ENCODE measurements around the gene FGG. TPM values are rescaled to one million over a fixed set of nuclear protein-coding genes. Genes with fewer than 3 reads are reported as not detected.

FGG gene
- total RNA-seq (2021) (not detected in 2 replicates), Bru-seq, nascent RNA (not detected), BruChase-seq, experiment 1, labeled RNA remaining after a 2-hour chase (percentile 9 among the genes with signal in this experiment), BruChase-seq, experiment 2, labeled RNA remaining after a 6-hour chase (not detected)
- long read RNA-seq, result 0 reads

GRCh38 chr4:154612472-154613414, at the start of gene FGG:
FGG (minus strand) TSS chr4:154612656; CDS start chr4:154612609, 47 bp downstream.
- H3K9me3 ChIP-seq (ENCODE audit: low read depth, low read length, poor library complexity, severe bottlenecking), result no peaks in the 10 kb centered on the region
- intact Hi-C loops (cut with micrococcal nuclease; ENCODE audit: unreplicated experiment), result no loop called here
- peaks cover 22% of the 10 kb centered on the region for H3K27me3 ChIP-seq (replicated peaks; ENCODE audit: insufficient read depth, low read depth, low read length, poor library complexity)
- H3K4me3 ChIP-seq (ENCODE audit: low read depth, low read length, poor library complexity, severe bottlenecking), result no peak within 1 kb of the TSS
- CTCF ChIA-PET, result no interaction called here
- no peaks in the 10 kb centered on the region for H3K36me3 ChIP-seq (ENCODE audit: insufficient read depth, low read length, poor library complexity, severe bottlenecking)
- TF ChIP-seq CTCF (conservative IDR thresholded peaks at IDR 0.05; ENCODE audit: low read depth, low read length) (no peak), EZH2 (IDR thresholded peaks at IDR 0.05; ENCODE audit: borderline replicate concordance, low read depth, low read length, poor library complexity, severe bottlenecking) (no peak)
- POLR2A ChIA-PET (ENCODE audit: low non-redundant PET), result no interaction called here
- no peak within 1 kb of the TSS for H3K27ac ChIP-seq (ENCODE audit: low read depth, low read length, poor library complexity, severe bottlenecking)
- no peak for DNase-seq (ENCODE audit: low spot score)
- no TSS peak for BruUV-seq (replicated peaks)
- no peaks in the 10 kb centered on the region for H3K4me1 ChIP-seq (ENCODE audit: insufficient read depth, low read length, poor library complexity, severe bottlenecking)

DNA sequence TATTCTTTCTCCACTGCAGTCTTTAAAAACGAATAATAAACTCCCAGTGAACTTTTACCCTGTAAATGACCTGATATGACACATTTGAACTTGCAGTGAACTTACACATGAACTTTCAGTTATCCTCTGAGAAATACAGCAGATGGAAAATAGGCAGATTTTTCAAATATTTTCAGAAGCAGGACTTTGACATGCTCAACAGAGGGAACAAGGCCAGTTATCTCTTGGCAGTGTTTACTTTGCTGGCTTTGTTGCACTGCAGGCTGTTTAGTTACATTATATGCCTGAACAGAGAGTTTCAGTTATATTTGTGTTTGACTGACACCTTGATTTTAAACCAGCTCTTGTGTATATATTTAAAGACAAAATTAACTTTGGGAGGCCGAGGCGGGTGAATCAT, 47.6 kb upstream of the FGG start:
- TF ChIP-seq EZH2 (IDR thresholded peaks at IDR 0.05; ENCODE audit: borderline replicate concordance, low read depth, low read length, poor library complexity, severe bottlenecking) (no peak), CTCF (conservative IDR thresholded peaks at IDR 0.05; ENCODE audit: low read depth, low read length) (no peak)
- ChIA-PET CTCF (no interaction called here), POLR2A (ENCODE audit: low non-redundant PET) (no interaction called here)
- H3K27ac ChIP-seq (ENCODE audit: low read depth, low read length, poor library complexity, severe bottlenecking), result no peak overlapping the region
- no peaks in the 10 kb centered on the region for H3K27me3 ChIP-seq (replicated peaks; ENCODE audit: insufficient read depth, low read depth, low read length, poor library complexity)
- H3K4me1 ChIP-seq (ENCODE audit: insufficient read depth, low read length, poor library complexity, severe bottlenecking), result no peaks in the 10 kb centered on the region
- H3K9me3 ChIP-seq (ENCODE audit: low read depth, low read length, poor library complexity, severe bottlenecking), result no peaks in the 10 kb centered on the region
- no peak for DNase-seq (ENCODE audit: low spot score)
- H3K36me3 ChIP-seq (ENCODE audit: insufficient read depth, low read length, poor library complexity, severe bottlenecking), result no peaks in the 10 kb centered on the region
- intact Hi-C loops (cut with micrococcal nuclease; ENCODE audit: unreplicated experiment), result no loop called here
- no TSS peak for BruUV-seq (replicated peaks)
- no peak overlapping the region for H3K4me3 ChIP-seq (ENCODE audit: low read depth, low read length, poor library complexity, severe bottlenecking)

- TF ChIP-seq EZH2 (IDR thresholded peaks at IDR 0.05; ENCODE audit: borderline replicate concordance, low read depth, low read length, poor library complexity, severe bottlenecking) (no peak), CTCF (conservative IDR thresholded peaks at IDR 0.05; ENCODE audit: low read depth, low read length) (no peak)
- Histone ChIP-seq H3K27me3 (replicated peaks; ENCODE audit: insufficient read depth, low read depth, low read length, poor library complexity) (no peaks in the 10 kb centered on the region), H3K27ac (ENCODE audit: low read depth, low read length, poor library complexity, severe bottlenecking) (no peak overlapping the region), H3K4me3 (ENCODE audit: low read depth, low read length, poor library complexity, severe bottlenecking) (no peak overlapping the region), H3K36me3 (ENCODE audit: insufficient read depth, low read length, poor library complexity, severe bottlenecking) (no peaks in the 10 kb centered on the region), H3K9me3 (ENCODE audit: low read depth, low read length, poor library complexity, severe bottlenecking) (no peaks in the 10 kb centered on the region), H3K4me1 (ENCODE audit: insufficient read depth, low read length, poor library complexity, severe bottlenecking) (no peaks in the 10 kb centered on the region)
- ChIA-PET POLR2A (ENCODE audit: low non-redundant PET) (no interaction called here), CTCF (no interaction called here)
- intact Hi-C loops (cut with micrococcal nuclease; ENCODE audit: unreplicated experiment), result no loop called here
- no peak for DNase-seq (ENCODE audit: low spot score)
- no TSS peak for BruUV-seq (replicated peaks)
Measured at GRCh38 chr4:154658680-154659405, 46.4 kb upstream of the FGG start.
